HG02981 (cell line): ENCODE measurements around the gene KPNA4.
A peak's percentile ranks its signal among the peaks of the same experiment; 100 is the strongest.
"Not testable (repeated sequence)": the region's sequence is repeated elsewhere in the genome, so short reads cannot be mapped to it uniquely, and the experiment has no call there.

Source experiments
- ATAC-seq: cut with Tn5 transposase; IDR thresholded peaks from one replicate; pipeline ENCODE4 v1.9.1; 2021; ENCODE audit warnings: mild to moderate bottlenecking, moderate library complexity; ENCODE audit not compliant: unreplicated experiment

Gene KPNA4

GRCh38 chr3:160452251-160452650, 113.1 kb downstream of the KPNA4 start:
- ATAC-seq: not testable (repeated sequence)

GRCh38 chr3:160451602-160452001, 113.8 kb downstream of the KPNA4 start:
- ATAC-seq: no peak

- no peak for ATAC-seq
Measured at GRCh38 chr3:160450846-160451245, 114.5 kb downstream of the KPNA4 start.

- peak; percentile 96 for ATAC-seq
Measured at GRCh38 chr3:160449636-160450598, 115.5 kb downstream of the KPNA4 start, which contains the start of gene TRIM59. TRIM59 (minus strand) TSS chr3:160449786; CDS start chr3:160439183, 10,603 bp downstream.

- peak; percentile 31 for ATAC-seq
Measured at GRCh38 chr3:160448845-160449635, 116.3 kb downstream of the KPNA4 start.

- ATAC-seq: no peak
Measured at GRCh38 chr3:160447544-160447943, 117.8 kb downstream of the KPNA4 start.

GRCh38 chr3:160446522-160447056, 118.8 kb downstream of the KPNA4 start:
- ATAC-seq: no peak

GRCh38 chr3:160445854-160446253, 119.5 kb downstream of the KPNA4 start:
- no peak for ATAC-seq
